GM23338 (cell line): Measurements from ENCODE around the gene MLLT6.

ENCODE experiments used
- JUNB ChIP-seq: IDR thresholded peaks from one replicate; pipeline ENCODE4 v1.6.1; 2016; ENCODE audit warnings: antibody characterized with exemption; ENCODE audit not compliant: unreplicated experiment
- POLR2AphosphoS5 ChIP-seq: IDR thresholded peaks from 2 replicates; pipeline ENCODE4 v1.6.1; 2016; ENCODE audit warnings: antibody characterized with exemption, low read depth
- STAT1 ChIP-seq: IDR thresholded peaks from one replicate; pipeline ENCODE4 v1.6.1; 2016; ENCODE audit warnings: antibody characterized with exemption; ENCODE audit not compliant: unreplicated experiment
- TF ChIP-seq, protein P1 (sequence below): IDR thresholded peaks from 2 replicates; pipeline ENCODE4 v1.6.1; 2016; ENCODE audit warnings: antibody characterized with exemption
- TF ChIP-seq, protein P2 (sequence below), 2 experiments: fragments of 200-600 bp in 1 of 2; sonication (generic) in 1 of 2; conservative IDR thresholded peaks; 2 replicates each; pipeline versions ENCODE4 v1.5.1 to v1.6.1; 2016 to 2017; ENCODE audit warnings: antibody characterized with exemption in 2 of 2, low read depth in 2 of 2, mild to moderate bottlenecking in 2 of 2, moderate library complexity in 1 of 2

DNA sequence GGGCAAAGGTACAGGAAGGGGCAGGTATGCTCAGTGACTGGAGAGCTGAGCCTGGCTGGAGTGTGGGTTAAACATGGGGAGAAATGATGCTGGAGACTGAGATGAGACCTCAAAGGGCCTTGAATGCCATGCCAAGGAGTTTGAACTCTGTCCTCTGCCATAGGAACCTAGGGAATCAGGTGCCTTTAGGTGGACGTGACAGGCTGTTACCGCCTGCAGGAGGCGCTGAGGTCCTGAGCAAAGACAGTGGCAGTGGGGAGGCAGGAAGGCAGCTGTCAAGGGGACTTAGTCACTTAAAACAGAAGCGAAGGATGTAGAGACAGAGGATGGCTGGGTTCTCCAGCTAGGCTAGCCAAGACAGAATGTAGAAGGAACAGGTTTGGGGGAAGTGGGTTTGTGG is 56.5 kb downstream of the MLLT6 start:
- TF ChIP-seq, protein P1, sequence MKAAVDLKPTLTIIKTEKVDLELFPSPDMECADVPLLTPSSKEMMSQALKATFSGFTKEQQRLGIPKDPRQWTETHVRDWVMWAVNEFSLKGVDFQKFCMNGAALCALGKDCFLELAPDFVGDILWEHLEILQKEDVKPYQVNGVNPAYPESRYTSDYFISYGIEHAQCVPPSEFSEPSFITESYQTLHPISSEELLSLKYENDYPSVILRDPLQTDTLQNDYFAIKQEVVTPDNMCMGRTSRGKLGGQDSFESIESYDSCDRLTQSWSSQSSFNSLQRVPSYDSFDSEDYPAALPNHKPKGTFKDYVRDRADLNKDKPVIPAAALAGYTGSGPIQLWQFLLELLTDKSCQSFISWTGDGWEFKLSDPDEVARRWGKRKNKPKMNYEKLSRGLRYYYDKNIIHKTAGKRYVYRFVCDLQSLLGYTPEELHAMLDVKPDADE: no peak
- TF ChIP-seq, protein P2, sequence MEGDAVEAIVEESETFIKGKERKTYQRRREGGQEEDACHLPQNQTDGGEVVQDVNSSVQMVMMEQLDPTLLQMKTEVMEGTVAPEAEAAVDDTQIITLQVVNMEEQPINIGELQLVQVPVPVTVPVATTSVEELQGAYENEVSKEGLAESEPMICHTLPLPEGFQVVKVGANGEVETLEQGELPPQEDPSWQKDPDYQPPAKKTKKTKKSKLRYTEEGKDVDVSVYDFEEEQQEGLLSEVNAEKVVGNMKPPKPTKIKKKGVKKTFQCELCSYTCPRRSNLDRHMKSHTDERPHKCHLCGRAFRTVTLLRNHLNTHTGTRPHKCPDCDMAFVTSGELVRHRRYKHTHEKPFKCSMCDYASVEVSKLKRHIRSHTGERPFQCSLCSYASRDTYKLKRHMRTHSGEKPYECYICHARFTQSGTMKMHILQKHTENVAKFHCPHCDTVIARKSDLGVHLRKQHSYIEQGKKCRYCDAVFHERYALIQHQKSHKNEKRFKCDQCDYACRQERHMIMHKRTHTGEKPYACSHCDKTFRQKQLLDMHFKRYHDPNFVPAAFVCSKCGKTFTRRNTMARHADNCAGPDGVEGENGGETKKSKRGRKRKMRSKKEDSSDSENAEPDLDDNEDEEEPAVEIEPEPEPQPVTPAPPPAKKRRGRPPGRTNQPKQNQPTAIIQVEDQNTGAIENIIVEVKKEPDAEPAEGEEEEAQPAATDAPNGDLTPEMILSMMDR (conservative IDR thresholded peaks at IDR 0.05; ENCODE audit: low read depth in 2 of 2): peak; percentile 79 to 92
- TF ChIP-seq POLR2AphosphoS5 (no peak), JUNB (no peak), STAT1 (no peak)
